NCI-H146 treated with DMSO at 0.1 percent for 48 hours (cell line): ENCODE results near the gene MCHR1.

Experiments used
- DNase-seq: peaks from one replicate; lab custom pipeline; 2025; ENCODE audit not compliant: unreplicated experiment; lab: John Stamatoyannopoulos, UW

Gene MCHR1, protein sequence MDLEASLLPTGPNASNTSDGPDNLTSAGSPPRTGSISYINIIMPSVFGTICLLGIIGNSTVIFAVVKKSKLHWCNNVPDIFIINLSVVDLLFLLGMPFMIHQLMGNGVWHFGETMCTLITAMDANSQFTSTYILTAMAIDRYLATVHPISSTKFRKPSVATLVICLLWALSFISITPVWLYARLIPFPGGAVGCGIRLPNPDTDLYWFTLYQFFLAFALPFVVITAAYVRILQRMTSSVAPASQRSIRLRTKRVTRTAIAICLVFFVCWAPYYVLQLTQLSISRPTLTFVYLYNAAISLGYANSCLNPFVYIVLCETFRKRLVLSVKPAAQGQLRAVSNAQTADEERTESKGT

DNA sequence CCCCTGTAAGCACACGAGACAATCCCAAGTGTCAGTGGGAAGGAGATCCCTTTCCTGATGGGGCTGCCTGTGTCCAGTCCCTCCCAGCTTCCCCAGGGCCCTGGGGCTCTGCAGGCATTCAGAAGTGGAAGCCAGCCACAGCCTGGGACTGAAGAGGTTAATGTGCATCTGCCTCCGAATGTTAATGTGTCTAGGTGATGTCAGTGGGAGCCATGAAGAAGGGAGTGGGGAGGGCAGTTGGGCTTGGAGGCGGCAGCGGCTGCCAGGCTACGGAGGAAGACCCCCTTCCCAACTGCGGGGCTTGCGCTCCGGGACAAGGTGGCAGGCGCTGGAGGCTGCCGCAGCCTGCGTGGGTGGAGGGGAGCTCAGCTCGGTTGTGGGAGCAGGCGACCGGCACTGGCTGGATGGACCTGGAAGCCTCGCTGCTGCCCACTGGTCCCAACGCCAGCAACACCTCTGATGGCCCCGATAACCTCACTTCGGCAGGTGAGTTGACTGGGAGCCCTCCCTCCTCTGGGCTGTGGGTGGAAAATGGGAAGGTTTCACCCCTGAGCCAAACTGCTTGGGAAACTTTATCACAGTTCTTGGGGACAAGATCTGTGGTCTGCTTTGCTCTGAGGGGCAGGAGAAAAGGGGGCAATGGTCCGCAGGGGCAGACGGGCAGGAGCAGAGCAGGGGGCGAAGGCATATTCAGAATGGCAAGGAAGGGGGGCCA lies at the start of gene MCHR1:
Gene MCHR1 (plus strand): TSS at position 236 of the 715 bp plus-strand sequence. CDS start 169 bp downstream, at position 405.
- no peak for DNase-seq

DNA sequence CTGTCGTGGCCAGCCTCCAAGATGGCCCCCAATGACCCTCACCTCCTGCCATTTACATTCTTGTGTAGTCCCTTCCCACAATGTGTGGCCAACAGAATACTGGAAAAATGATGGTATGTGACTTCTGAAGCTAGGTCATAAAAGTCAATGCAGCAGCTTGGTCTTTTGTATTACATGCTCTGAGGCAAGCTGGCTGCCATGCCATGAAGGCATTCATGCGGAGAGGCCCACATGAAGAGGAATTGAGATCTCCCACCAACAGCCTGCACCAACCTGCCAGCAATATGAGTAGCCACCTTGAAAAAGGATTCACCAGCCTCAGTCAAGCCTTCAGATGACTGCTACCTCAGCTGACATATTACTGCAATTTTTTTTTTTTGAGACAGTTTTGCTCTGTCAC lies 47.4 kb upstream of the MCHR1 start:
- no peak for DNase-seq

DNA sequence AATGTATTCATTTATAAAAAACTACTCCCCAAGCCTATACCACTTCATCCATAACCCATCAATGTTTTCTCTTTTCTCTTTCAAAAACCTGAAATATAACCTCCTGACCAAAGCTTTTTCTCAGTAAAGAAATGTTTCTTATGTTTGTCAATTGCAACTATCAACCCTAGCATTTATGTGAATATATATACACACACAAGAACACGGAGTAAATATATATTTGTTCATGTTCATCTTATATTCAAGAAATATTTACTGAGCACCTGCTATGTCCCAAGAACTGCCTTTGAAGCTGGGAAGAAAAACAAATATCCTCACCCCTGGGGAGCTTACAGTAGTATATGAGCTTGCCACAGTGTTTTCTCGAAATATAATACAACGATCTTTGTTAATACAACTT lies 46.2 kb upstream of the MCHR1 start:
- DNase-seq: no peak

DNA sequence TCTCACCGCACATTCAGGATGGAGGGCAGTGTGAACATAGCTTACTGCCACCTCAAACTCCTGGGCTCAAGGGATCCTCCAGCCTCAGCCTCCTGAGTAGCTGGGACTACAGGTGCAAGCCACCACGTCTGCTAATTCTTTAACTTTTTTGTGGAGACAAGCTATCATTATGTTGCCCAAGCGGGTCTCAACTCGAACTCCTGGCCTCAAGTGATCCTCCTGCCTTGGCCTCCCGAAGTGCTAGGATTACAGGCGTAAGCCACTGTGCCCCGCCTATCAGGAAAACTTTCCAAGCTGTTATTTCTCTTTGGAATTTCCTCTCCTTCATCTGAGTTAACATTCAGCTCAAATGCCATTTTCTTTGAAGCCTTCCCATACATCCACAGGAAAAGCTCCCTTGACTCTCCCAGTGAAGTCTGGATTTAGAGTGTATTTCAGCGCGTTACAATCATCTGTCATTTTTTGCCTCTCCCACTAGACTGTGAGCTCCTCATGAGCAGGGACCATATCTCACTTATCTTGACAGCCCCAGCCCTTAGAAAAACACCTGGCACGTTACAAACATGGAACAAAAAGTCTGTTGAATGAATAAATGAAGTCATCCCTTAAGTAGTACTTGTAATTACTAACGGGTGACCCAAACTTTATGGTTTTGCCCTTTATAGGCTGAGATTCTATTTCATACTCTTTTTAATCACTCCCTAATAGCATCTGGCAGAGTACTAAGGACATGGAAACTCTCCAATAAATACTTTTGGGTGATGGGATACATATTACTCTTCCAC lies 45.0 kb upstream of the MCHR1 start:
- DNase-seq: no peak

DNA sequence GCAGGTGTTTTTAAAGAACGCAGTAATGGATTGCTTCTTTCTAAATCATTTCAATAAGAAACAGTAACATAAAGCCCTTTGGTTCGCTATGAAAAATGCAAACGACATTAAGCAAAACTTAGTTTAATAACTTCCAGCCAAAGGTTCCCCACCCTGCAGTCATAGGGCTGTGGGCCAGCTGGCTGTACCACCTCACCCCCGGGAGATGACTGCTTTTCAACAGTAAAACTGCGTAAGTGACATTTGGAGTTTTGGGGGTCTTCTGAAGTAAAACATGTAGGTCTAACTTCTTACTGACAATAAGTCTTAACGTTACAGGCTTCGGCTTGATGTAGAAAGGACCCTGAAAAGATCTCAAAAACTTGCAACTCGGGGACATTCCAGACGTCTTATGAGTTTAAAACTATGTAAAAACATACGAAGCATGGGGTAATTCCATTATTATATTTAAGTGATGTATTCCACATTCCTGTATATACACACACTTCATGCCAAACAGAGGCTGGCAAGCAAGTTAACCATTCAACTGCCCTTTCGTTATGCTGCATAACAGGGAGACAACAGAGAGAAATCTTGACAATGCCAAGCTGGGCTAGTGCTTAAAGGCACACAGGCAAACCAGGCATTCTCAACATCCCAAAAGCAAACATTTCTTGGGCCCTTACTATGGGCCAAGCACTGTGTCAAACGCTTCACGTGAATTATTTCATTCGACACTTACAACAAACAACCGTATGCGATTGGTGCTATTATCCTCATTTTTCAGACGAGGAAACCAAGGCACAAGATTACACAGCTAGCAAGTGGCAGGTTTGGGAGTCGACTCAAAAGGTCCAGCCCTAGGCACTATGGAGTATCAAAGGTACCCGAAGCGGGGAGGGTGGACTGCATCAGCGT lies 44.0 kb upstream of the MCHR1 start:
- DNase-seq: no peak

DNA sequence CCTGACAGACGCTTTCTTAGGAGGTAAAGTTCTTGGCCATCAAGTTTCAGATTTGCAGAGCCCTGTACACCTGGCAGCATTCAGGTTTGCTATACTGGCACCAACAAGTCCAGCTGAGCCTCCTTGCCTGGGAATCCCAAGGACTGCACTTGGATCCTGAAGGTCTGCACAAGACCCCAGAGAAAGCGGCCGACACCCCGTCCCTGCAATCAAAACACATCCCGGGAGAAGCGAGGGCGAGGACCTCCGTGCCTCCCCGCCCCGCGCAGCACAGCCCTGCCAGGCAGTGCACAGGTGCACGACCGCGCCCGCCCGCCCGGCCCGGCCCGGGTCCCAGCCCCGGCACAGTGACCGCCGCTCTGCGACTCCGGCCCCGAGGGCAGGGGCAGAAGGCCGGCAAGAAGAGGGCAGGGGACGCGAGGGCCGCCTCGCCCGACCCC lies 43.3 kb upstream of the MCHR1 start:
- no peak for DNase-seq

DNA sequence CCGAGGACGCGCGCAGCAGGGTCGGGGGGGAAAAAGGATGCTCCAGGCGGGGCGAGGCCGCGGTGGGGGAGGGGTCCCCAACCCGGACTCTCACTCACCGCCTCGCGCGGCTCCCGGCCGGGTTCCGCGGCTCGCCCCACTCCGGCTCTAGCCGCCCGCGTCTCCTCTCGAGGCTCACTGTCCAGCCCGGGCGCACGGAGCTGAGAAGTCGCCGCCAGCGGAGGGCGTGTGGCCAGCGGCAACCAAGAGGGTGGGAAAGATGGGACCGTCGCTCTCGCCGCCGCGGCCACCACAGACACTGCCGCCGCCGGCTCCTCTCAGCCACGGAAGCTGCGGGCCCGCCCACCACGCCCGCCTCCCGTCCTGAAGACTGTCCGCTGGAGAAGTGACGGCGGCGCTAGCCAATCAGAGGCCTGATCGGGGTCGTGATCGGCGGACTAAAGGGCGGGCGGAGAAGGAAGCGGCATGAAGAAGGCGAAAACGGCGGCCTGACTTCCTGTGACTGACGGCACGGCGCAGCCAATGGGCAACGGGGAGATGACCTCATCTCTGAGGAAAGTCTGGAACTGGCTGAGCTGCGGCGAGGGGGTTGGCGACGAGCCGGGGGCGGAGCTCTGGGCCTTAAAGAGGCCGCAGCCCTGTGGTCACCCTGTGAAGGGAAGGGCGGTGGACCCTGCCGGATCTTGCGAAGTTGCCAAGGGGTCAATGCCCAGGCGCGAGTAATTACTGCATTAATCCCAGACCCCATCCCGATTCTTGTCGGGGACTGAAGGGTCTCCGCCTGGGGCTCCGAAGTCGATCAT lies 42.7 kb upstream of the MCHR1 start, which contains the start of gene MRTFA:
Gene MRTFA (minus strand): TSS at position 340 of the 803 bp plus-strand sequence.
- peak; percentile 94 for DNase-seq

DNA sequence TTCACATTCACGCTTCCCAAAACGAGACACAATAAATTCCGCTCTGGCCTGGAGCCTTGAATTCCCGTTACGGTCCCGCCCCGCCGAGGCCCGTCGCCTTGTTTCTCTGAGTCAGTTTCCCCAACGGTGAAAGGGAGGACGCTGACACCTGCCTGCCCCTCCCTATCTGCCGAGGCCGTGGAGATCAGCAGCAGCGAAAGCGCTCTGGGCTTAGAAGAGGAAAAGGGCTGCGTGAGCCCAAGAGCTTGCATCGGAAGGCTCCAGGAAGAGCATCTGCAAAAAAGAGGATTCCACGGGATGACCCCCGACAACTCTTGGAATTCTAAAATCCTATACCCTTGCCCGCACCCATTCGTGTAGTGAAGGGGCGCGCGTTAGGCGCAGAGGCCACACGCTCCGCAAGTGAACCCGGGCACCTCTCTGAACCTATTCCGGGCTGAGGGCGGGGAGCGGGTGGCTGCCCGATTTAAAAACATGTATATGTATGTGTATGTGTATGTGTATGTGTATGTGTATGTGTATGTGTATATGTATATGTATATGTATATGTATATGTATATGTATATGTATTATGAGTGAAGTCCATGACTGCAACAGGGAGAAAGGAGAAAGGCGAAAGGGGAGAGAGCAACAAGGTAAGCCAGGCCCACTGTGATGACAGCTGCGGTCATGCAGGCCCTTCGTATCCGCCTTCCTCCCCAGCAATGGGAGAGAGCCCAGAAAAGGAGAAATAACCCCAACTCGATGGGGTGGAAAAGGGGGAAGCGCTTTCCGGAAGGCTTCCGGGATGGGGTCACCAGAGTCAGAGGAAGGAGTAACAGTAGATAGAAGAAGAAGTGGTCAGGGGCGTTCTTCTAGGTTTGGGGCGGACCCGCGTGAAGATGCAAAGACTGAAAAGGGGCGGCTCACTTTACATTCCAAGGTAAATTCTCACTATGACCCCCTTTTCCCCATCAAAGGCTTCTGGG lies 41.8 kb upstream of the MCHR1 start:
- no peak for DNase-seq

DNA sequence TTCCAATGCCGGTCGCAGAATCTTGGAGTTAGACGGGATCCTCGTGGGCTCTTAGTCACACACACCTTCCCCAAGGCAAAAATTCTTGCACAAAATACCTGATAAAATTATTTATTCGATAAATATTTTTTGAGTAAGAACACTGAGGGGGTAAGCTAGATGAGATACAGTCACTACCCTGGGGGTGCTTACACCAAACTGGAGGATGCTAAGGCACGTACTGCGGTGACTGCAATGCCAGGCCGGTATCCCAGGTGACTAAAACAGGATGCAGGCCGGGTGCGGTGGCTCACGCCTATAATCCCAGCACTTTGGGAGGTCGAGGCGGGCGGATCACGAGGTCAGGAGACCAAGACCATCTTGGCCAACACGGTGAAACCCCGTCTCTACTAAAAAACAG lies 41.0 kb upstream of the MCHR1 start:
- no peak for DNase-seq

DNA sequence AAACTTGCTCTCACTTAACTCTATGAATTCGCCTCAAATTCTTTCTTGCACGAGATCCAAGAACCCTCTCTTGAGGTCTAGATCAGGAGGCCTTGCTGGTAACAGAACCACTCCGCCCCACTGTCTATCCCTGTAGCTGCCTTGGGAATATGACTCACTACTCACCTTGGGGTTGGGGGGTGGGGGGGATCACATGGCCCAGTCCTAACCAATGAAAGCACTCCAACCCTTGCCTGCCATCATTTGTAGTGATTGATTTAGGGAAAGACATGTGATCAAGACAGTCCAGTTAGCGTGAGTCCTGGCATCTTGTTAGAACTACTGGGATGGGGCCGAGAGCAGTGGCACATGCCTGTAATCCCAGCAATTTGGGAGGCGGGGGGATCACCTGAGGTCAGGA lies 38.0 kb upstream of the MCHR1 start:
- DNase-seq: no peak

DNA sequence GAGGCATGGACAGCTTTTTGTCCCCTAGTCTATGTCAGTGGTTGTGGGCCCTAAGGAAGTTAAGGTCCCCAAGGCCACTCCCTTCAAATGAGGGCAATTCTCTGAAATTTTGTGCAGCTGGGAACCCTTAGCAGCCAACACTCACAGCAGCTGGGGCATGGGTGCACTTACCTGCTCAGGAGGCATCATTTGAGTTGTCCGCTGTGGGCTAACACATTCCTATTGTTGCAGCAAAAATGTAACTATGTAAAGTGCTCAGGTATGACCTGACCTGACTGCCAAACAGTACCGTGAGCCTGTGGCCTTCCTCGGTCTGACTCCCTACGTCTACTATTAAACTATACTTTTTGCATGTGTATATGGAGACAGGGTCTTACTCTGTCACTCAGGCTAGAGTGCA lies 37.0 kb upstream of the MCHR1 start:
- no peak for DNase-seq

DNA sequence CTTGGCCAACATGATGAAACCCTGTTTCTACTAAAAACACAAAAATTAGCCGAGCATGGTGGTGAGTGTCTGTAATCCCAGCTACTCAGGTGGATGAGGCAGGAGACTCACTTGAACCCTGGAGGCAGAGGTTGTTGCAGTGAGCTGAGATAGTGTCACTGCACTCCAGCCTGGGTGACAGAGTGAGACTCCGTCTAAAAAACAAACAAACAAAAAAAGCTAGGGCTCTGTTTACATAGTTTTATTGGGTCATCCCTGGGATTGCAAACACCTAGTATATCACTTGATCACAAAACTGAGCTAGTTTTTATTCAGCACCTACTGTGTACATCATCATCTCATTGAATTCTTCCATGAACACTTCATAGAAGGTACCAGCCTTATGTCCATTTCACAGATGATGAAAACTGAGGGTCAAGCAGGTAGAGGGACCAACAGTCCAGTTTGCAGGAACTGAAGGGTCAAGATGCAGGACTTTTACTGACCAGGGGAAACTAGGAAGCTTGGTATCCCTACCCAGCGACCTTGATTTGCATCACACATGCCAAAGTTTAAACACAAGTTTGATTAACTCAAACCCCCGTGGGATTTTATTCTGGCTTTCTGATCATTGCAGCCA lies 33.6 kb upstream of the MCHR1 start:
- no peak for DNase-seq

DNA sequence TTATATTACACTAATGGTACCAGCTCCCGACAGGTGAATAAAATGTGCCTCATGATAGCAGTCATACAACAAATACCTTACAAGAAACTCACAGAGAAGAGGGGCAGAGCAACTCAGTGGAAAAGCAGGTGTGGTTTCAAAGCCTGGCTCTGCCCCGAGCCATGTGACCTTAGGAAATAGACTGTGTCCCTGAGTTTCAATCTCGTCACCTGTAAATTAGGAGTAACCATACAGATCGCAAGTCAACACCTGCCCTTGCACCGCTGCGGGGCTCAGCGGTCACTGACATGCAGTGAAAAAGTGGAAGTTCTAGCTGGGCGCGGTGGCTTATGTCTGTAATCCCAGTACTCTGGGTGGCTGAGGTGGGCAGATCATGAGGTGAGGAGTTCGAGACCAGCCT lies 30.9 kb upstream of the MCHR1 start:
- no peak for DNase-seq

DNA sequence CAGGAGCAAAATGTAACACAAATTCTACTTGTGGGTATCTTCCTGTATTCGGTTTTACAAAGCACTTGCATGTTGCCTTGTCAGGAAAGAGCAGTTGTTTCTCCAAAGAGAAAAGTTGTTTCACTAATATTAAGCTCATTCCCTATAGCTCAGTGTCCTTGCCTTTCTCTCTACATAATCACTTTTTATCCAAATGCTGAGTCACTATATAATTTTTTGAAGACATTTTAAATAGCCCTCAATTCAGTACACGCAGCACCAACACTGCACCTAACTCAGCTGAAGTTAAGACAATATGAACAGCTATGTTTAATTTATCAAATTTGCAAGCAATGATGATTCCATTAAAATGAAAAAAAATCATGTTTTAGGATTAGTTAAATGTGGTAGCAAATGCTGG lies 28.2 kb upstream of the MCHR1 start:
- DNase-seq: no peak

DNA sequence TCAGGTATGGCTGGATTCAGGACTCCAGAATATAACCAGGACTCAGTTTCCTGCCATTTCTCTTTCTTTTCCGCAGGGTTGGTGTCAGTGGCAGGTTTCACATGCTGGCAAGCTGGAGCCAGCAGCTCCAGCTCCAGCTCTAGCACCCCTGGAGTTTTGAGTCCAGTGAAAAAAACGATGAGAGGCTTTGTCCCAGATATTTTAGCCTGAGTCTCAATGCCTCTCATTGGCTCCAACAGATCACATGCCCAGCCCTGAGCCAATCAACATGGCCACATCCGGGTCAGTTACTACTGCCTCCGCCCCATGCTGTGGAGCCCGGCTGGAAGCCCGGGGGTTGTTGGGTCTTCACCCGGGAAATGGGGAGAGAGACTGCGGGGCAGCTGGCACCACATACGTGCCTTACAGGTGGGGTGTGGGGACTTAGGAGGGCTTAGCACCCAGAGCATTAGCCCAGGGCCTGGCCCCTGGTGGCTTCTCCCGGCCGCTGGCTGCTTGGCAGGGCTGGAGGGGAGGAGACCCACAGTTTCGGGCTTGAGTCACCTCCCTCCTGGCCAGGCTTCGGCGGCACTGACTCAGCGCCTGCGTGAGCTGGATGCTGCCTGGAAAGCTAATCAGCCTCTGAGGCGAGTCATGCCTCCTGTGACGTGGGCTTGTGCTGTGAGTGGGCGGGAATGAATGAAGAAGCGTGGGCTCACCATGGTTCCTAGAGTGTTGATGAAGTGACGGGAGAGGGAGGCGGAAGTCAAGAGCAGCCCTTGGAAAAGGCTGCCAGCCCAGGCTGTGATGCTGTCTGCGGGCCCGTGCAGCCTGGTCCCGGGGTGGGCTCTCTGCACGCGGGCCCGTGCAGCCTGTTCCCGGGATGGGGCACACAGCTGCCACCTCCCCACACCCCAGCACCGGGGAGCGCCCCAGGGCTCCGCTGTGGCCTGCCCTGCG lies 27.5 kb upstream of the MCHR1 start:
- peak; percentile 82 for DNase-seq

DNA sequence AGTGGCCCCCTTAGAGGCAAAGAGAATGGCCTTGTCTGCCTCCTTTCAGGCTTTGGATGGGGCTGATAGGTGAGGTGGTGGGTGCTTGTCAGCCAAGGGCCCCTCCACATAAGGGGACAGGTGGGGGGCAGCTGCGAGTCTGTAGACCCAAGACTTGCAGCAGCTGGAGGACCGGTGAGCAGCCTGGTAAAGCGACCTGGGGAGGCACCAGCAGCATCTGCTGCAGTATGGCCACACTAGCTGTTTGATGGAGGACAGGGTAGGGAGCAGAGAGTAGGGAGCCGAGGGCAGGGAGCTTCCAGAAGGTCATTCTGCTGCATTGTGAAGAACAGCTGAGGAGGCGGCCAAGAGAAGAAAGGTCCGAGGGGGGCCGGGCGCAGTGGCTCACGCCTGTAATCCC lies 25.9 kb upstream of the MCHR1 start:
- no peak for DNase-seq

DNA sequence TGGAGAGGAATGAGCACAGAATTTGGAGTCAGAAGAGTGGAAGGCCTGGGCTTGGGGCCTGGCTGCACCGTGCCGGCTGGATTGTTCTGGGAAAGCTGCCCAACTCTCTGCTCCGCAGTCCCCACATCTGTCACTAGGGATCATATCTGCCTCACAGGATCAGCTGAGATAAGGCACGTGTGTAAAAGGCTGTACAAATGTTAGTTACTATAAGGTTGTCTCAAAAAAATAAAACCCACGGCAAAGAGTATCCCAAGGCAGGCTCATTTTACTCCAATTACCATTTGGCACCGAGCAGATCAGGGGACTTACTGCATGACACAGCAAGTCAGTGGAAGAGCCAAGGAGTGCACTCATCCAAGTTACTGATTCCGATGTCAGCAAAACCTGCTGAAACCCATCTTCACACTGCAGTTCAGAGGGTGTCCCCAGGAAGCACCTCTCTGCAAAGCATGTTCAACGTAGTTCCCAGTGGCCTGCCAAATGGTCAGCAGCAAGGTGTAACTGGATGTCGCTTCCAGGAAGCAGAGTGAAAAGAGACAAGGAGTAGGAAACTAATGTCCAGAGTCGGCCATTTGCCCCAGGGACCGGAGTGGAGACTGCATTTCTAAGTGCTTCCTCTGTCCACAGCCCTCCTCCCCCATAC lies 24.6 kb upstream of the MCHR1 start:
- DNase-seq: no peak
